ENCODE results near the gene KLHL36.

KLHL36 gene

DNA sequence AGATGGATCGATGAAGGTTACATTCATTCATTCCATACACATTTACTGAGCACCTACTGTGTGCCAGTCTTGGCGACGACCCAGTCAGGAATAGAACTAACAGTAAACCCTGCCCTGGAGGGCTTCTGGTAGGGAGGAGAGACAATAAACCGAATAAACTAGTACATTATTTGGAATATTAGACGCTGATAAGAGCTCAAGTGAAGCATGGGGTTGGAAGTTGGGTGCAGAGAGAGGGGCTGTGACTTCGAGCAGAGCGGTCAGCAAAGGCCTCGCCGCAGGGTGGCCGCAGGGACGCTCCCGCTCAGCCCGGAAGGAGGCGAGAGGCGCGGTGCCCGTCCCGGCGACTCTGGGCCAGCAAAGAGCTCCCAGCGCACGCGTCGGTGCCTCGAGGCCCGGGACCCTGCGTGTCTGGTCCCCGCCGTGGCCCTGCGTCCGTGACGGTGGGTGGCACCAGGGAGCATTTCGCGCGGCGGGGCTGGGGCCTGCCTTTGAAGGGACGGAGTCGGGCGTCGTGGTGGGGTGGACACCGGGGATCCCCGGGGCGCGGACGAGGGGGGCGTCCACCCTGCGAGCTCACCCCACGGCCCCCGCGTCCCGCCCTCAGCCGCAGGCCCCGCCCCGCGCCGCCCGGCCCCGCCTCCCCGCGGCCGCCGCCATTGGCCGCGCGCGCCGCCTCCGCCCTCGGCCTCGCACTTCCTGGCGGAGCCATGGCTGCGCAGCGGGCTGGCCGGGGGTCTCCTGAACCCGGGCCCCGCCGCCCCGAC is at the start of gene KLHL36:
Gene KLHL36 (plus strand): TSS at position 684 of the 767 bp plus-strand sequence. CDS start 2,357 bp downstream, outside the sequence.
- H3K4me1 ChIP-seq (ENCODE audit: control insufficient read depth, insufficient read depth, low read length), result no peaks in the 10 kb centered on the region
- H3K4me3 ChIP-seq (ENCODE audit: low read depth, low read length), result peak within 1 kb of the TSS; percentile 75
- H3K27me3 ChIP-seq (ENCODE audit: control insufficient read depth, insufficient read depth, low read length), result peaks cover 12% of the 10 kb centered on the region
- peak within 1 kb of the TSS; percentile 54 for H3K9ac ChIP-seq (ENCODE audit: low read depth, low read length)
- no peaks in the 10 kb centered on the region for H3K9me3 ChIP-seq (ENCODE audit: control insufficient read depth, insufficient read depth, low read length)
- H3K36me3 ChIP-seq (ENCODE audit: control insufficient read depth, insufficient read depth, low read length), result no peaks in the 10 kb centered on the region

- Histone ChIP-seq H3K27me3 (ENCODE audit: control insufficient read depth, insufficient read depth, low read length) (no peaks in the 10 kb centered on the region), H3K9me3 (ENCODE audit: control insufficient read depth, insufficient read depth, low read length) (no peaks in the 10 kb centered on the region), H3K4me1 (ENCODE audit: control insufficient read depth, insufficient read depth, low read length) (peaks cover 24% of the 10 kb centered on the region), H3K9ac (ENCODE audit: low read depth, low read length) (no peak overlapping the region), H3K4me3 (ENCODE audit: low read depth, low read length) (peak overlapping the region; percentile 39), H3K36me3 (ENCODE audit: control insufficient read depth, insufficient read depth, low read length) (peaks cover 8% of the 10 kb centered on the region)
Measured at GRCh38 chr16:84599521-84600202, 48.6 kb upstream of the KLHL36 start.

DNA sequence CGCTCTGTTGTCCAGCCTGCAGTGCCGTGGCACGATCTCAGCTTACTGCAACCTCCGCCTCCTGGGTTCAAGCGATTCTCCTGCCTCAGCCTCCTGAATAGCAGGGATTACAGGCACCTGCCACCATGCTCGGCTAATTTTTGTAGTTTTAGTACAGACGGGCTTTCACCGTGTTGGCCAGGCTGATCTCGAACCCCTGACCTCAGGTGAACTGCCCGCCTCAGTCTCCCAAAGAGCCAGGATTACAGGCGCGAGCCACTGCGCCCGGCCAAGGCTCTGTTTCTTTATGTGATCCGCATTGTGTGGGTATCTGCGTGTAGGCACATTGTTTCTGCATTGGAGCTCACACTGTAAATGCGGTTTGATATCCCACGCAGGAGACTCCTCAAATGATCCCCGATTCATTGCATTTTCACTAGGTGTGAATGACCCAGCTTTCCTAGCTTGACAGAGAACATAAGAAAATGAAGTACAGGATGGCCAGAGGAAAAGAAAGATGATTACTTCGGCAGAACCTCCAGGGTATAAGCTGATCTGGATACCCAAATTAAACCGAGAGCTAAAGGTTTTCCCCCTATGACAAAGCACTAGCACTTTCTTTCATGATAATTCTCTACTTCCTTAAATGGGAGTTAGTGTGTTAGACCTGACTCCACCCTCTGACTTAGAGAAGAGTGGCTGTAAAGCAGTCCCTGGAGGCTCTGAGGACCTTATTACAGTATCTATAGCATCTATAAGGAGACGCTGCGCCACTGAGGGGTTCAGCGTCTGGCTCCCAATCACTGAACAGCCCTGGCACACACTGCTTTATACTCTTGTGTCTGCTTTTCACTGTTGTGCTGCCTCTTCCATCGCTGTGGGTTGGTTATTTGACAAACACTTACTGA is 47.7 kb upstream of the KLHL36 start:
- H3K9me3 ChIP-seq (ENCODE audit: control insufficient read depth, insufficient read depth, low read length), result no peaks in the 10 kb centered on the region
- H3K9ac ChIP-seq (ENCODE audit: low read depth, low read length), result no peak overlapping the region
- H3K36me3 ChIP-seq (ENCODE audit: control insufficient read depth, insufficient read depth, low read length), result peaks cover 9% of the 10 kb centered on the region
- H3K4me3 ChIP-seq (ENCODE audit: low read depth, low read length), result no peak overlapping the region
- no peaks in the 10 kb centered on the region for H3K27me3 ChIP-seq (ENCODE audit: control insufficient read depth, insufficient read depth, low read length)
- H3K4me1 ChIP-seq (ENCODE audit: control insufficient read depth, insufficient read depth, low read length), result peaks cover 26% of the 10 kb centered on the region

- Histone ChIP-seq H3K27me3 (ENCODE audit: control insufficient read depth, insufficient read depth, low read length) (no peaks in the 10 kb centered on the region), H3K4me3 (ENCODE audit: low read depth, low read length) (no peak overlapping the region), H3K4me1 (ENCODE audit: control insufficient read depth, insufficient read depth, low read length) (peaks cover 19% of the 10 kb centered on the region), H3K36me3 (ENCODE audit: control insufficient read depth, insufficient read depth, low read length) (peaks cover 7% of the 10 kb centered on the region), H3K9ac (ENCODE audit: low read depth, low read length) (no peak overlapping the region), H3K9me3 (ENCODE audit: control insufficient read depth, insufficient read depth, low read length) (no peaks in the 10 kb centered on the region)
Measured at GRCh38 chr16:84603140-84603816, 45.0 kb upstream of the KLHL36 start.

- Histone ChIP-seq H3K4me1 (ENCODE audit: control insufficient read depth, insufficient read depth, low read length) (peaks cover 19% of the 10 kb centered on the region), H3K4me3 (ENCODE audit: low read depth, low read length) (no peak overlapping the region), H3K36me3 (ENCODE audit: control insufficient read depth, insufficient read depth, low read length) (peaks cover 7% of the 10 kb centered on the region), H3K9ac (ENCODE audit: low read depth, low read length) (no peak overlapping the region), H3K27me3 (ENCODE audit: control insufficient read depth, insufficient read depth, low read length) (no peaks in the 10 kb centered on the region), H3K9me3 (ENCODE audit: control insufficient read depth, insufficient read depth, low read length) (no peaks in the 10 kb centered on the region)
Measured at GRCh38 chr16:84603940-84604339, 44.4 kb upstream of the KLHL36 start.

GRCh38 chr16:84604477-84605013 is 43.8 kb upstream of the KLHL36 start:
- no peak overlapping the region for H3K4me3 ChIP-seq (ENCODE audit: low read depth, low read length)

GRCh38 chr16:84605339-84605848 is 42.9 kb upstream of the KLHL36 start:
- Histone ChIP-seq H3K9me3 (ENCODE audit: control insufficient read depth, insufficient read depth, low read length) (no peaks in the 10 kb centered on the region), H3K36me3 (ENCODE audit: control insufficient read depth, insufficient read depth, low read length) (peaks cover 12% of the 10 kb centered on the region), H3K4me1 (ENCODE audit: control insufficient read depth, insufficient read depth, low read length) (peaks cover 12% of the 10 kb centered on the region), H3K4me3 (ENCODE audit: low read depth, low read length) (no peak overlapping the region), H3K27me3 (ENCODE audit: control insufficient read depth, insufficient read depth, low read length) (no peaks in the 10 kb centered on the region), H3K9ac (ENCODE audit: low read depth, low read length) (no peak overlapping the region)

More at GRCh38 chr16:84604477-84605013, 43.8 kb upstream of the KLHL36 start:
- peaks cover 12% of the 10 kb centered on the region for H3K36me3 ChIP-seq (ENCODE audit: control insufficient read depth, insufficient read depth, low read length)
- H3K9me3 ChIP-seq (ENCODE audit: control insufficient read depth, insufficient read depth, low read length), result no peaks in the 10 kb centered on the region
- H3K9ac ChIP-seq (ENCODE audit: low read depth, low read length), result no peak overlapping the region
- peaks cover 13% of the 10 kb centered on the region for H3K4me1 ChIP-seq (ENCODE audit: control insufficient read depth, insufficient read depth, low read length)
- H3K27me3 ChIP-seq (ENCODE audit: control insufficient read depth, insufficient read depth, low read length), result no peaks in the 10 kb centered on the region

DNA sequence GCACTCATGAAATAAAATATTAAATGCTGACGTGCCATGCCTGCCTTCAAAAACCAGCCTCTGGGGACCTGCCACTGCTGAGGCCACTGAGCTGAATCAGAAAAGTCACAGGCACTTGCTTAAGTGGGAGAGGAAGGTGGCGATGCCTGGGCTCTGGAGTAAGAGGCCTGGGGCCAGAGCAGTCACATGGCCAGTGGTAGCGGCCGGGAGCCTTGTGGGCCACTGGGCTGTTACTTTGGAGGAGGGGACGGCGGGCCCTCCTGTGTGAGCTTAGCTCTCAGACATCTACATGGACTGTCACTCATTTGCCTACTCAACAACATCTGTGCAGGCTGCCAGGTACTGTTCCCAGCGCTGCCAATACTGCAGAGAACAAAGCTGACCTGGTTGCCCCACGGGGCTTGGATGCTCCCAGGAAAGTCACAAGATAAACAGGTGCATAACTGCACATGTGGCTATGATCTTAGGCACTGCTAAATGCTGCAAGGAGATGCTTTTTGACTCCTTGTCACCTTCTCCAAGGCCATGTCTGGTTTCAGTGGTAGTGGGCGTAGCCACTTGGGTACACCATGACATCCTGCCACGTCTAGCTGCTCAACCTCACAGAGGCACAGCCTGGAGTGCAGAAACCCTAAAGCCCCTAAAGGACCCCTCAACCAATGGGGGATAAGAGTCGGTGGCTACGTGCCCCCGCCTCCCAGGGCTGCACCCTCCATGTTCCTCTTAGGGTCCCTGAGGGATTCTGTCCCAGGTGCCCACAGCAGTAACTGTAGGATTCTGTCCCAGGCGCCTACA is 42.0 kb upstream of the KLHL36 start:
- H3K36me3 ChIP-seq (ENCODE audit: control insufficient read depth, insufficient read depth, low read length), result peaks cover 12% of the 10 kb centered on the region
- H3K4me3 ChIP-seq (ENCODE audit: low read depth, low read length), result no peak overlapping the region
- H3K9ac ChIP-seq (ENCODE audit: low read depth, low read length), result no peak overlapping the region
- H3K27me3 ChIP-seq (ENCODE audit: control insufficient read depth, insufficient read depth, low read length), result no peaks in the 10 kb centered on the region
- peaks cover 7% of the 10 kb centered on the region for H3K4me1 ChIP-seq (ENCODE audit: control insufficient read depth, insufficient read depth, low read length)
- H3K9me3 ChIP-seq (ENCODE audit: control insufficient read depth, insufficient read depth, low read length), result no peaks in the 10 kb centered on the region

DNA sequence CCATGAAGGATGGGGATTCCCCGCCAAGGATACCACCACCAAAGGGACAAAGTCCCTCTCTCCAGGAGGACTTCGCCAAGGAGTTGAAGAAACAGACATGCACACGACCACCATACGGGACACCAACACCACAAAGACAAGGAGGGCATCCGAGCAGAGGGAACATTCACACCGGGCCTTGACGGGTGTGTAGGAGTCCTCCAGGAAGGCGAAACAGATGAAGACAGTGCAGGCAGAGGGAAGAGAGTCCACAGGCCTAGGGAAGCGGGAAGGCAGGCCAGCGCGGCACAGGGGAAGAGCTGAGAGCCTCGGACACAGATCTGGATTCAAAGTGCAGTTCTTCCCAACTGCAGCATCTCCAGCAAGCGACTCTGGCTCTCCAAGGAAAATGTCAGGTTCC is 41.2 kb upstream of the KLHL36 start:
- Histone ChIP-seq H3K36me3 (ENCODE audit: control insufficient read depth, insufficient read depth, low read length) (peaks cover 12% of the 10 kb centered on the region), H3K27me3 (ENCODE audit: control insufficient read depth, insufficient read depth, low read length) (no peaks in the 10 kb centered on the region), H3K4me3 (ENCODE audit: low read depth, low read length) (no peak overlapping the region), H3K9ac (ENCODE audit: low read depth, low read length) (no peak overlapping the region), H3K9me3 (ENCODE audit: control insufficient read depth, insufficient read depth, low read length) (no peaks in the 10 kb centered on the region), H3K4me1 (ENCODE audit: control insufficient read depth, insufficient read depth, low read length) (peaks cover 5% of the 10 kb centered on the region)

DNA sequence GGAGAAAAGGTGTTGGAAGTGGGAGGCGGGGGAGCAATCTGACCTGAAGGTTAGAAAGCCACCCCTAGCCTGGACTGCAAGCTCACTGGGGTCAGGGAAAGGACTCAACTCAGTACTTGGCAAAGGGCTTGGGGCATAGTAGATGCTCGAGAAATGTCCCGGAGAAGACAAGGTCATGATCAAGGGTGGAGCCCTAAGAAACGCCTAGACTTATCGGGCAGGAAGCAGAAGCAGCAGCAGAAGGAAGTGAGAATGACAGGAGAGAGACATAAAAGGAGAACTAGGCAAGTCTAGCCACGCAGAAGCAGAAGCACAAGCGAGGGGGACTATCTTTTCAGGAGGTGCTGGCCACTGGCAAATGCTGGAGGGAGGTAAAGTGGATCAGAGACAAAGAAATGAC is 40.6 kb upstream of the KLHL36 start:
- Histone ChIP-seq H3K27me3 (ENCODE audit: control insufficient read depth, insufficient read depth, low read length) (no peaks in the 10 kb centered on the region), H3K4me3 (ENCODE audit: low read depth, low read length) (no peak overlapping the region), H3K9ac (ENCODE audit: low read depth, low read length) (no peak overlapping the region), H3K9me3 (ENCODE audit: control insufficient read depth, insufficient read depth, low read length) (no peaks in the 10 kb centered on the region), H3K36me3 (ENCODE audit: control insufficient read depth, insufficient read depth, low read length) (peaks cover 12% of the 10 kb centered on the region), H3K4me1 (ENCODE audit: control insufficient read depth, insufficient read depth, low read length) (peaks cover 5% of the 10 kb centered on the region)

All from iPS-15b (cell line).